K562 (cell line): Measurements from ENCODE around the gene PAQR7. TPM values are rescaled to one million over a fixed set of nuclear protein-coding genes. Genes with fewer than 3 reads are reported as not detected.

Source experiments
- BCL6 ChIP-seq: fragments of 250-450 bp; sonication (Bioruptor Pico); IDR thresholded peaks from 2 replicates; pipeline ENCODE4 v1.4.0; 2020
- ID3 ChIP-seq, 2 experiments: fragments of 250-450 bp in 1 of 2; fragments of 450-650 bp in 1 of 2; sonication (Bioruptor Pico) in 1 of 2; IDR thresholded peaks; 2 replicates each; pipeline versions ENCODE4 v1.6.1 to v1.8.0; 2016 to 2021; ENCODE audit warnings: mild to moderate bottlenecking in 2 of 2, moderate library complexity in 2 of 2, missing compliant biosample characterization in 1 of 2, missing genetic modification characterization in 1 of 2
- KAT2B ChIP-seq: IDR thresholded peaks from one replicate; pipeline ENCODE4 v1.6.1; 2012; ENCODE audit warnings: low read depth, mild to moderate bottlenecking, control low read depth, inconsistent platforms, low read length, moderate library complexity
- KDM4B ChIP-seq, 2 experiments: fragments of 450-650 bp in 1 of 2; sonication (generic) in 1 of 2; IDR thresholded peaks; 2 replicates each; pipeline ENCODE4 v1.6.1; 2016 to 2017; ENCODE audit warnings: borderline replicate concordance in 2 of 2, antibody characterized with exemption in 1 of 2, low read depth in 1 of 2, mild to moderate bottlenecking in 1 of 2
- NFIC ChIP-seq: fragments of 450-650 bp; IDR thresholded peaks from 2 replicates; pipeline ENCODE4 v1.6.1; 2017; ENCODE audit warnings: mild to moderate bottlenecking, inconsistent platforms
- NR2F6 ChIP-seq: fragments of 450-650 bp; formaldehyde crosslinking; IDR thresholded peaks from 2 replicates; pipeline ENCODE4 v1.4.0; 2020; ENCODE audit warnings: mild to moderate bottlenecking
- SMAD2 ChIP-seq: fragments of 150-350 bp; IDR thresholded peaks from 2 replicates; pipeline ENCODE4 v1.6.1; 2014; ENCODE audit warnings: low read depth, mild to moderate bottlenecking, low read length
- THAP7 ChIP-seq: fragments of 250-450 bp; sonication (Bioruptor Pico); IDR thresholded peaks from 2 replicates; pipeline ENCODE4 v1.5.0; 2021
- ZBTB7A ChIP-seq: IDR thresholded peaks from 2 replicates; pipeline ENCODE4 v1.6.1; 2011; ENCODE audit warnings: low read depth, mild to moderate bottlenecking, low read length, moderate library complexity, borderline replicate concordance; ENCODE audit not compliant: control insufficient read depth
- ZC3H11A ChIP-seq: IDR thresholded peaks from 2 replicates; pipeline ENCODE4 v1.6.1; 2012; ENCODE audit warnings: low read depth, low read length, improper control_type of control experiment
- ZHX1 ChIP-seq: fragments of 150-350 bp; conservative IDR thresholded peaks from 2 replicates; pipeline ENCODE4 v1.6.1; 2014; ENCODE audit warnings: low read length
- ZNF253 ChIP-seq: fragments of 250-450 bp; sonication (Bioruptor Pico); conservative IDR thresholded peaks from 2 replicates; pipeline ENCODE4 v1.6.1; 2021; ENCODE audit warnings: mild to moderate bottlenecking
- ZNF444 ChIP-seq: fragments of 250-450 bp; sonication (Bioruptor Pico); IDR thresholded peaks from 2 replicates; pipeline ENCODE4 v1.4.0; 2020; ENCODE audit warnings: mild to moderate bottlenecking, moderate library complexity
- ZNF583 ChIP-seq: fragments of 250-450 bp; sonication (Bioruptor Pico); IDR thresholded peaks from 2 replicates; pipeline ENCODE4 v1.4.0; 2020
- polyA plus RNA-seq, 8 experiments: library from polyadenylated mRNA; depleted of rRNA in 4 of 8; stranded (reverse) in 5 of 8; unstranded in 3 of 8; fragments of >200 nt; fragmentation: Nextera tagmentation in 2 of 8; fragmentation: Illumina TruSeq in 1 of 8; extraction: Ambion mirVana in 2 of 8; extraction: Trizol in 1 of 8; gene quantifications; 2 replicates each; pipeline versions ENCODE4 v1.2.1 to v1.2.3, GENCODE V29; 2011 to 2014; ENCODE audit warnings: inconsistent platforms in 1 of 8, missing spikeins in 1 of 8
- total RNA-seq, 7 experiments: library from RNA; depleted of rRNA in 6 of 7; stranded (reverse); fragments of >200 nt in 6 of 7; fragmentation: Illumina TruSeq in 2 of 7; extraction: Trizol in 2 of 7; gene quantifications; 2 replicates each; pipeline versions ENCODE4 v1.2.1 to v1.2.3, GENCODE V29; 2011 to 2021; ENCODE audit warnings: low replicate concordance in 1 of 7
- TF ChIP-seq, protein P1 (sequence below): sonication (generic); formaldehyde crosslinking; IDR thresholded peaks from 2 replicates; pipeline ENCODE4 v1.8.0; 2022; ENCODE audit warnings: mild to moderate bottlenecking, missing genetic modification reagents, borderline replicate concordance
- TF ChIP-seq, protein P2 (sequence below): fragments of 450-650 bp; IDR thresholded peaks from 2 replicates; pipeline ENCODE4 v1.6.1; 2017; ENCODE audit warnings: antibody characterized with exemption

The PAQR7 gene
- total and polyA plus RNA-seq, 9 of the 15 experiments (the other 6 are each of a cell fraction or from before 2014, with no cell fraction given), result 1.1 to 5.2 (median 2.6) TPM

DNA sequence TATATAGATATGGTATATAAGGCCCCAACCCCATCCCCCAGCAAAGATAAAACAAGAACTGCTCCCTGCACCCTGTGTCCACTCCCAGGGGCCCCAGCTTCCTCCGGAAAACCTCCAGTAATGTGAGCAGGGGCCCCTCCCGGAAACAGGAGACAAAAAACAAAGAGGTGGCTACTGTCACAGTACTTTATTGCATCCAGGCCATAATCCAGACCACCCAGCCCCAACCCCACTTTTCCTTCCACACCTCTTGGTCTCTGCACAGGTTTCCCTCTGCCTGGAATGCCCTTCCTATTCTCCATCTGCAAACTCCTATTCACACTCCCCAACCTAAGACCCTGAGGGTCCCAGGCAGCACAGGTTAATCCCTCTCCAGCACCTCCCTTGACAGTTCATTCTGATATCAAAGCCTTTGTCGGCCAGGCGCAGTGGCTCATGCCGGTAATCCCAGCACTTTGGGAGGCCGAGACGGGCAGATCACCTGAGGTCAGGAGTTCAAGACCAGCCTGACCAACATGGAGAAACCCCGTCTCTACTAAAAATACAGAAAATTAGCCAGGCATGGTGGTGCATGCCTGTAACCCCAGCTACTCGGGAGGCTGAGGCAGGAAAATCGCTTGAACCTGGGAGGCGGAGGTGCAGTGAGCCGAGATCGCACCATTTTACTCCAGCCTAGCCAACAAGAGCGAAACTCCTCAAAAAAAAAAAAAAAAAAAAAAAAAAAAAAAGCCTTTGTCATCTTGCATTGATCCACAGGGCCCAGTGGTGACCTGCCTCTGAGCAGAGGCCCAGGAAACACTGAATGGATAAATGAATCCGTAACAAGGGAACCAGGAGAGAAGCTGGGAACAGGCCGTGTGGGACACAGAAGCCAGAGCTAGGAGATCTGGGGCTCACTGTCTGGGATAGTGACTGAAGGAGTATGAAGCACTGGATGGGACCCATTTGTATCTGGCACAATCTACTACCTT is 13.9 kb downstream of the PAQR7 start (continued):
- TF ChIP-seq ZNF253 (CRISPR knock-in tag) (no peak), ZC3H11A (no peak), THAP7 (CRISPR knock-in tag) (no peak), ZHX1 (no peak), ZNF583 (CRISPR knock-in tag) (no peak), ZBTB7A (peak; percentile 98), ID3 (CRISPR knock-in tag; IDR thresholded peaks at IDR 0.05) (no peak), ID3 (tag; IDR thresholded peaks at IDR 0.05) (peak; percentile 89), SMAD2 (no peak), KAT2B (no peak), ZNF444 (CRISPR knock-in tag) (no peak), BCL6 (no peak), KDM4B (IDR thresholded peaks at IDR 0.05; ENCODE audit: borderline replicate concordance in 2 of 2, low read depth in 1 of 2) (0 out of 4 replicates have a peak, but pooled peaks of 1 of the 2 experiments have one; percentile 16), NFIC (peak; percentile 20; the same call in 1 of the 2 replicates), NR2F6 (no peak)
- TF ChIP-seq, protein P1, sequence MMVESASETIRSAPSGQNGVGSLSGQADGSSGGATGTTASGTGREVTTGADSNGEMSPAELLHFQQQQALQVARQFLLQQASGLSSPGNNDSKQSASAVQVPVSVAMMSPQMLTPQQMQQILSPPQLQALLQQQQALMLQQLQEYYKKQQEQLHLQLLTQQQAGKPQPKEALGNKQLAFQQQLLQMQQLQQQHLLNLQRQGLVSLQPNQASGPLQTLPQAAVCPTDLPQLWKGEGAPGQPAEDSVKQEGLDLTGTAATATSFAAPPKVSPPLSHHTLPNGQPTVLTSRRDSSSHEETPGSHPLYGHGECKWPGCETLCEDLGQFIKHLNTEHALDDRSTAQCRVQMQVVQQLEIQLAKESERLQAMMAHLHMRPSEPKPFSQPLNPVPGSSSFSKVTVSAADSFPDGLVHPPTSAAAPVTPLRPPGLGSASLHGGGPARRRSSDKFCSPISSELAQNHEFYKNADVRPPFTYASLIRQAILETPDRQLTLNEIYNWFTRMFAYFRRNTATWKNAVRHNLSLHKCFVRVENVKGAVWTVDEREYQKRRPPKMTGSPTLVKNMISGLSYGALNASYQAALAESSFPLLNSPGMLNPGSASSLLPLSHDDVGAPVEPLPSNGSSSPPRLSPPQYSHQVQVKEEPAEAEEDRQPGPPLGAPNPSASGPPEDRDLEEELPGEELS (CRISPR knock-in tag), result no peak
- TF ChIP-seq, protein P2, sequence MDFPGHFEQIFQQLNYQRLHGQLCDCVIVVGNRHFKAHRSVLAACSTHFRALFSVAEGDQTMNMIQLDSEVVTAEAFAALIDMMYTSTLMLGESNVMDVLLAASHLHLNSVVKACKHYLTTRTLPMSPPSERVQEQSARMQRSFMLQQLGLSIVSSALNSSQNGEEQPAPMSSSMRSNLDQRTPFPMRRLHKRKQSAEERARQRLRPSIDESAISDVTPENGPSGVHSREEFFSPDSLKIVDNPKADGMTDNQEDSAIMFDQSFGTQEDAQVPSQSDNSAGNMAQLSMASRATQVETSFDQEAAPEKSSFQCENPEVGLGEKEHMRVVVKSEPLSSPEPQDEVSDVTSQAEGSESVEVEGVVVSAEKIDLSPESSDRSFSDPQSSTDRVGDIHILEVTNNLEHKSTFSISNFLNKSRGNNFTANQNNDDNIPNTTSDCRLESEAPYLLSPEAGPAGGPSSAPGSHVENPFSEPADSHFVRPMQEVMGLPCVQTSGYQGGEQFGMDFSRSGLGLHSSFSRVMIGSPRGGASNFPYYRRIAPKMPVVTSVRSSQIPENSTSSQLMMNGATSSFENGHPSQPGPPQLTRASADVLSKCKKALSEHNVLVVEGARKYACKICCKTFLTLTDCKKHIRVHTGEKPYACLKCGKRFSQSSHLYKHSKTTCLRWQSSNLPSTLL, result no peak
